OCI-LY7 (cell line): ENCODE measurements around the gene ZNF689. TPM values are rescaled to one million over a fixed set of nuclear protein-coding genes. Genes with fewer than 3 reads are reported as not detected.

Source experiments
- BruUV-seq: library from RNA; stranded (reverse); fragments of 400-500 nt; replicated peaks from 2 replicates; lab custom pipeline; 2021; lab: Mats Ljungman, UMichigan
- CTCF ChIA-PET: fragments of 300-600 bp; sonication (Branson Sonifier 250); formaldehyde crosslinking; loops from one replicate; lab custom pipeline; 2022; ENCODE audit warnings: antibody characterized with exemption; ENCODE audit not compliant: unreplicated experiment; lab: Charles Lee
- POLR2A ChIA-PET: fragments of 300-600 bp; sonication (Branson Sonifier 250); formaldehyde crosslinking; loops from one replicate; lab custom pipeline; 2022; ENCODE audit warnings: antibody characterized with exemption; lab: Charles Lee
- DNase-seq: peaks from one replicate; pipeline ENCODE4 v3.0.0-alpha.2; 2015; ENCODE audit warnings: low spot score
- H2AFZ ChIP-seq: fragments of 200-600 bp; sonication (generic), shearing (Covaris generic); 2 replicates; pipeline ENCODE4 v1.6.1; 2014; ENCODE audit warnings: mild to moderate bottlenecking, antibody characterized with exemption, low read length, moderate library complexity
- H3K27ac ChIP-seq: fragments of 200-600 bp; sonication (generic); 2 replicates; pipeline ENCODE4 v1.5.1; 2014; ENCODE audit warnings: mixed run types, low read depth, mild to moderate bottlenecking, moderate library complexity, low read length, inconsistent platforms; ENCODE audit not compliant: poor library complexity, severe bottlenecking
- H3K36me3 ChIP-seq: fragments of 200-600 bp; sonication (generic); 2 replicates; pipeline ENCODE4 v1.6.1; 2014; ENCODE audit warnings: mild to moderate bottlenecking, antibody characterized with exemption, low read length, moderate library complexity, mixed read lengths; ENCODE audit not compliant: insufficient read depth
- H3K4me1 ChIP-seq: fragments of 200-600 bp; sonication (generic); 2 replicates; pipeline ENCODE4 v1.5.1; 2014; ENCODE audit warnings: mild to moderate bottlenecking, low read length; ENCODE audit not compliant: insufficient read depth, poor library complexity, severe bottlenecking
- H3K4me2 ChIP-seq: fragments of 200-600 bp; sonication (generic); 2 replicates; pipeline ENCODE4 v1.6.1; 2014; ENCODE audit warnings: mild to moderate bottlenecking, low read length
- H3K4me3 ChIP-seq: fragments of 200-600 bp; sonication (generic); 2 replicates; pipeline ENCODE4 v1.5.1; 2014; ENCODE audit warnings: mild to moderate bottlenecking, low read depth, low read length; ENCODE audit not compliant: poor library complexity, severe bottlenecking
- H3K79me2 ChIP-seq: fragments of 200-600 bp; sonication (generic); 2 replicates; pipeline ENCODE4 v1.6.1; 2016; ENCODE audit warnings: low read depth, mild to moderate bottlenecking, low read length, moderate library complexity, mixed read lengths; ENCODE audit not compliant: insufficient read depth
- H3K9me2 ChIP-seq: fragments of 200-600 bp; sonication (generic); 2 replicates; pipeline ENCODE4 v1.6.1; 2016; ENCODE audit warnings: mild to moderate bottlenecking, low read length, mixed read lengths; ENCODE audit not compliant: insufficient read depth
- H3K9me3 ChIP-seq: fragments of 200-600 bp; sonication (generic); 2 replicates; pipeline ENCODE4 v1.6.1; 2014; ENCODE audit warnings: mild to moderate bottlenecking, mixed run types, low read length, mixed read lengths
- H4K20me1 ChIP-seq: fragments of 200-600 bp; sonication (generic); 2 replicates; pipeline ENCODE4 v1.6.1; 2014; ENCODE audit warnings: mild to moderate bottlenecking, antibody characterized with exemption, low read length, moderate library complexity, mixed read lengths; ENCODE audit not compliant: insufficient read depth
- EZH2phosphoT487 ChIP-seq: fragments of 200-600 bp; sonication (generic); IDR thresholded peaks from 2 replicates; pipeline ENCODE4 v1.6.1; 2018; ENCODE audit warnings: low read depth, borderline replicate concordance, mild to moderate bottlenecking, mixed run types, antibody characterized with exemption, low read length, moderate library complexity, mixed read lengths
- intact Hi-C: fragments of 100-400 bp; cut with micrococcal nuclease; formaldehyde crosslinking; loops from one replicate; pipeline ENCODE4 v1.10.0; 2022; ENCODE audit not compliant: unreplicated experiment
- total RNA-seq, 2 experiments: library from RNA; depleted of rRNA in 1 of 2; stranded (reverse); fragments of >200 nt in 1 of 2; shearing (Covaris generic) in 1 of 2; gene quantifications; 2 replicates each; pipeline ENCODE4 v1.2.3, GENCODE V29; 2014 to 2022
- TF ChIP-seq, protein P1 (sequence below): fragments of 200-600 bp; sonication (generic); conservative IDR thresholded peaks from 2 replicates; pipeline ENCODE4 v1.5.1; 2014; ENCODE audit warnings: mild to moderate bottlenecking, antibody characterized with exemption, low read length, moderate library complexity, mixed read lengths

Gene ZNF689
- total RNA-seq, 2 experiments from 2014 or later = 15.0 to 16.7 TPM

DNA sequence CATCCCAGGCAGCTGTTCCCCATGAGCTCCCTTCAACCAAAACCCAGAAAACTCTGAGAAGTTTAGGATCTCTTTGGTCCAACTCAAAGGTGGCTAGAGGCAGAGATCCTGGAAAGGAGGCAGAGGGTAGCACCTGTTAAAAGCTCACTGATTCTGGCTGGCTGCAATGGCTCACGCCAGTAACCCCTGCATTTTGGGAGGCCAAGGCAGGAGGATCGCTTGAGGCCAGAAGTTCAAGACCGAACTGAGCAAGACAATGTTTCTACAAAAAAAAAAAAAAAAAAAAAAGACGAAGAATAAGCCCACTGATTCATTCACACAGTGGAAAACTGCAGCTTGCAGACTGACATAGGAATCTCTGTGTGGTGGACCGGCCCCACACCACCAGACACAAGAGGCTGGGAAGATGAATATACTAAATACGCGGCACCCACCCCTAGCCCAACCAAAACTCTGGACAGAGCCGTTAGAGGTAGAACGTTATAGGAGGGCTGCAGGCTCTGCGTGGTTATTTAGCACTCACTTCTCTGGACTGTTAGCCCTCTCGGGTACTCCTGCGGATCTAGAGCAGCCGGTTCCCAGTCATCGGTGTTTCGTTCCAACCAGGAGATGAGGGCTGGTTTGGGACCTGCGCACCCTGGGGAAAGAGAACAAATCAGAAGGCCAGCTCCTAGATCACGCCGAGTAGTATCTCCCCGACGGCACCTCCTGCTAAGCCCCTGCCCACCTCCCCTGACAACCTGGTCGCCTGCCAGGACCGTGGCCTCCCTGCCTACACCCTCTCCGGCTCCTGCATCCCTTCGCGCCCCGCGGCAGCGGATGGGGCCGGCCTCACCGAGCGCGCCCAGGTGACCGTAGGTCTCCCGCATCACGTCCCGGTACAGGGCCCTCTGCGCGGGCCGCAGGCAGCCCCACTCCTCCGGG is 925 bp downstream of the ZNF689 start:
- CTCF ChIA-PET = no interaction called here
- no peaks in the 10 kb centered on the region for H4K20me1 ChIP-seq
- H3K9me3 ChIP-seq = no peaks in the 10 kb centered on the region
- POLR2A ChIA-PET = interaction anchor here (0.5 to 2.6 kb wide), 9 partner anchors 11 to 547 kb away, joined by 3 to 9 read pairs (median 4); partner anchors contain the start of genes ZNF747 and ZNF764
- peak overlapping the region; percentile 70 for H3K27ac ChIP-seq
- peak; percentile 56 for DNase-seq
- BruUV-seq = no TSS peak
- peak overlapping the region; percentile 91 for H3K4me3 ChIP-seq
- H3K4me1 ChIP-seq = peaks cover 16% of the 10 kb centered on the region
- peaks cover 41% of the 10 kb centered on the region for H3K36me3 ChIP-seq
- intact Hi-C loops = no loop called here
- TF ChIP-seq, protein P1, sequence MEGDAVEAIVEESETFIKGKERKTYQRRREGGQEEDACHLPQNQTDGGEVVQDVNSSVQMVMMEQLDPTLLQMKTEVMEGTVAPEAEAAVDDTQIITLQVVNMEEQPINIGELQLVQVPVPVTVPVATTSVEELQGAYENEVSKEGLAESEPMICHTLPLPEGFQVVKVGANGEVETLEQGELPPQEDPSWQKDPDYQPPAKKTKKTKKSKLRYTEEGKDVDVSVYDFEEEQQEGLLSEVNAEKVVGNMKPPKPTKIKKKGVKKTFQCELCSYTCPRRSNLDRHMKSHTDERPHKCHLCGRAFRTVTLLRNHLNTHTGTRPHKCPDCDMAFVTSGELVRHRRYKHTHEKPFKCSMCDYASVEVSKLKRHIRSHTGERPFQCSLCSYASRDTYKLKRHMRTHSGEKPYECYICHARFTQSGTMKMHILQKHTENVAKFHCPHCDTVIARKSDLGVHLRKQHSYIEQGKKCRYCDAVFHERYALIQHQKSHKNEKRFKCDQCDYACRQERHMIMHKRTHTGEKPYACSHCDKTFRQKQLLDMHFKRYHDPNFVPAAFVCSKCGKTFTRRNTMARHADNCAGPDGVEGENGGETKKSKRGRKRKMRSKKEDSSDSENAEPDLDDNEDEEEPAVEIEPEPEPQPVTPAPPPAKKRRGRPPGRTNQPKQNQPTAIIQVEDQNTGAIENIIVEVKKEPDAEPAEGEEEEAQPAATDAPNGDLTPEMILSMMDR = no peak
- no peak for TF ChIP-seq EZH2phosphoT487
- peak overlapping the region; percentile 92; the same call in 1 of the 2 replicates for H2AFZ ChIP-seq
- H3K4me2 ChIP-seq = peak overlapping the region; percentile 93
- no peaks in the 10 kb centered on the region for H3K9me2 ChIP-seq
- H3K79me2 ChIP-seq = peaks cover 14% of the 10 kb centered on the region; the same call in 1 of the 2 replicates

DNA sequence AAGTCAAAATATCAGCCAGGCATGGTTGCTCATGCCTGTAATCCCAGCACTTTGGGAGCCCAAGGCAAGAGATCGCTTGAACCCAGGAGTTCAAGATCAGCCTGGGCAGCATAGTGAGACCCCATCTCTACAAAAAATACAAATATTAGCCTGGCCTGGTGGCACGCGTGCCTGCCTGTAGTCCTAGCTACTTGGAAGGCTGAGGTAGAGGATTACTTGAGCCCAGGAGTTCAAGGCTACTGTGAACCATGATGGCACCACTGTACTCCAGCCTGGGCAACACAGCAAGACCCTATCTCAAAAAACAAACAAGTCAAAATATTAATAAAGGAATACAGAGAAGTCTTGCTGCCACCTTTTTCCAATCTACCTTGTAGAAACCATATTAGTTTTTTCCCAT is 4.2 kb downstream of the ZNF689 start:
- H3K9me2 ChIP-seq = no peaks in the 10 kb centered on the region
- no peak overlapping the region for H2AFZ ChIP-seq
- ChIA-PET CTCF (no interaction called here), POLR2A (no interaction called here)
- no TSS peak for BruUV-seq
- H3K36me3 ChIP-seq = peaks cover 66% of the 10 kb centered on the region
- 0 out of 2 replicates have a peak, but pooled peaks cover 1% of the 10 kb centered on the region for H3K9me3 ChIP-seq
- no peak overlapping the region for H3K27ac ChIP-seq
- no peaks in the 10 kb centered on the region for H4K20me1 ChIP-seq
- H3K4me2 ChIP-seq = no peak overlapping the region
- peaks cover 9% of the 10 kb centered on the region for H3K4me1 ChIP-seq
- no peak for TF ChIP-seq EZH2phosphoT487
- TF ChIP-seq, protein P1 = no peak
- peaks cover 14% of the 10 kb centered on the region; the same call in 1 of the 2 replicates for H3K79me2 ChIP-seq
- intact Hi-C loops = no loop called here
- DNase-seq = no peak
- no peak overlapping the region for H3K4me3 ChIP-seq
